H9 (cell line): ENCODE data around the gene MICAL2. TPM values are rescaled to one million over a fixed set of nuclear protein-coding genes. Genes with fewer than 3 reads are reported as not detected.

Source experiments
- DNase-seq: peaks from one replicate; pipeline ENCODE4 v3.0.0-alpha.2; 2017
- H2AFZ ChIP-seq: one replicate; pipeline ENCODE4 v1.6.1; 2013; ENCODE audit warnings: mild to moderate bottlenecking, low read length, control low read depth, moderate library complexity
- H2AK5ac ChIP-seq: 2 replicates; pipeline ENCODE4 v1.6.1; 2013; ENCODE audit warnings: low read length, control low read depth, mixed read lengths; ENCODE audit not compliant: insufficient read length
- H2BK120ac ChIP-seq: one replicate; pipeline ENCODE4 v1.6.1; 2013; ENCODE audit warnings: low read depth, mild to moderate bottlenecking, low read length, control low read depth, inconsistent platforms; ENCODE audit not compliant: poor library complexity, severe bottlenecking
- H2BK12ac ChIP-seq: 2 replicates; pipeline ENCODE4 v1.6.1; 2013; ENCODE audit warnings: low read length, control low read depth, mixed read lengths, low read depth; ENCODE audit not compliant: insufficient read length
- H2BK15ac ChIP-seq: 2 replicates; pipeline ENCODE4 v1.6.1; 2013; ENCODE audit warnings: low read depth, low read length, control low read depth
- H2BK20ac ChIP-seq: one replicate; pipeline ENCODE4 v1.6.1; 2013; ENCODE audit warnings: low read depth, mild to moderate bottlenecking, low read length, control low read depth, inconsistent platforms; ENCODE audit not compliant: poor library complexity, severe bottlenecking
- H2BK5ac ChIP-seq: 2 replicates; pipeline ENCODE4 v1.6.1; 2013; ENCODE audit warnings: low read length, control low read depth, mixed read lengths; ENCODE audit not compliant: insufficient read length
- H3K14ac ChIP-seq: 2 replicates; pipeline ENCODE4 v1.6.1; 2013; ENCODE audit warnings: low read length, control low read depth; ENCODE audit not compliant: insufficient read depth
- H3K18ac ChIP-seq: 2 replicates; pipeline ENCODE4 v1.6.1; 2013; ENCODE audit warnings: low read depth, mild to moderate bottlenecking, mixed read lengths, low read length, control low read depth; ENCODE audit not compliant: insufficient read length
- H3K23ac ChIP-seq: 2 replicates; pipeline ENCODE4 v1.6.1; 2013; ENCODE audit warnings: low read length, control low read depth, mixed read lengths, low read depth; ENCODE audit not compliant: insufficient read length
- H3K23me2 ChIP-seq: 2 replicates; pipeline ENCODE4 v1.6.1; 2013; ENCODE audit warnings: low read depth, mild to moderate bottlenecking, mixed read lengths, low read length, control low read depth; ENCODE audit not compliant: insufficient read length, poor library complexity, severe bottlenecking
- H3K27ac ChIP-seq: 2 replicates; pipeline ENCODE4 v1.5.1; 2013; ENCODE audit warnings: low read length, control low read depth, mixed read lengths, low read depth; ENCODE audit not compliant: insufficient read length
- H3K27me3 ChIP-seq: 2 replicates; pipeline ENCODE4 v1.6.1; 2013; ENCODE audit warnings: low read length, control low read depth, inconsistent platforms; ENCODE audit not compliant: insufficient read depth
- H3K4ac ChIP-seq: 2 replicates; pipeline ENCODE4 v1.6.1; 2013; ENCODE audit warnings: low read depth, mild to moderate bottlenecking, control low read depth, inconsistent platforms, low read length, moderate library complexity
- H3K4me1 ChIP-seq: 2 replicates; pipeline ENCODE4 v1.6.1; 2013; ENCODE audit warnings: low read length, control low read depth, inconsistent platforms; ENCODE audit not compliant: insufficient read depth
- H3K4me2 ChIP-seq: 2 replicates; pipeline ENCODE4 v1.6.1; 2013; ENCODE audit warnings: low read length, control low read depth, mixed read lengths; ENCODE audit not compliant: insufficient read length, insufficient read depth
- H3K56ac ChIP-seq: 2 replicates; pipeline ENCODE4 v1.6.1; 2013; ENCODE audit warnings: low read depth, mild to moderate bottlenecking, mixed read lengths, low read length, control low read depth; ENCODE audit not compliant: insufficient read length
- H3K79me1 ChIP-seq: 2 replicates; pipeline ENCODE4 v1.6.1; 2013; ENCODE audit warnings: low read depth, mild to moderate bottlenecking, moderate library complexity, low read length, control low read depth, inconsistent platforms; ENCODE audit not compliant: insufficient read depth, poor library complexity, severe bottlenecking
- H3K79me2 ChIP-seq: 2 replicates; pipeline ENCODE4 v1.6.1; 2013; ENCODE audit warnings: low read length, control low read depth, inconsistent platforms; ENCODE audit not compliant: insufficient read depth
- H3K9ac ChIP-seq: 2 replicates; pipeline ENCODE4 v1.6.1; 2013; ENCODE audit warnings: low read length, control low read depth, mixed read lengths; ENCODE audit not compliant: insufficient read length; ENCODE audit errors: extremely low read depth
- H3K9me3 ChIP-seq: one replicate; pipeline ENCODE4 v1.6.1; 2013; ENCODE audit warnings: low read depth, low read length, inconsistent platforms; ENCODE audit not compliant: control insufficient read depth
- H3T11ph ChIP-seq: one replicate; pipeline ENCODE4 v1.6.1; 2013; ENCODE audit warnings: mild to moderate bottlenecking, low read length, control low read depth, inconsistent platforms
- H4K20me1 ChIP-seq: one replicate; pipeline ENCODE4 v1.6.1; 2013; ENCODE audit not compliant: control insufficient read depth, insufficient read length, insufficient read depth
- H4K5ac ChIP-seq: 2 replicates; pipeline ENCODE4 v1.6.1; 2013; ENCODE audit warnings: low read depth, mild to moderate bottlenecking, mixed read lengths, low read length, control low read depth; ENCODE audit not compliant: insufficient read length
- H4K8ac ChIP-seq: replicated peaks from 2 replicates; pipeline ENCODE4 v1.6.1; 2013; ENCODE audit warnings: low read length, control low read depth, mixed read lengths, low read depth; ENCODE audit not compliant: insufficient read length
- H4K91ac ChIP-seq: 2 replicates; pipeline ENCODE4 v1.6.1; 2013; ENCODE audit warnings: low read depth, mild to moderate bottlenecking, moderate library complexity, mixed read lengths, low read length, control low read depth; ENCODE audit not compliant: insufficient read length
- H3K27ac Mint-ChIP-seq, 3 experiments: 2 replicates in 2 of 3; 3 replicates in 1 of 3; pipeline ENCODE4 v1.8.0; 2020 to 2021; ENCODE audit warnings: mixed read lengths in 3 of 3, mild to moderate bottlenecking in 1 of 3, moderate library complexity in 1 of 3
- H3K27me3 Mint-ChIP-seq: 2 replicates; pipeline ENCODE4 v1.8.0; 2021; ENCODE audit warnings: low read depth, mild to moderate bottlenecking, moderate library complexity, mixed read lengths
- H3K36me3 Mint-ChIP-seq, 3 experiments: 2 replicates in 2 of 3; 3 replicates in 1 of 3; pipeline ENCODE4 v1.8.0; 2020 to 2021; ENCODE audit warnings: low read depth in 3 of 3, mixed read lengths in 3 of 3; ENCODE audit not compliant: insufficient read depth in 1 of 3
- H3K4me1 Mint-ChIP-seq, 2 experiments: 2 replicates each; pipeline ENCODE4 v1.8.0; 2020; ENCODE audit warnings: mixed read lengths in 2 of 2
- H3K4me3 Mint-ChIP-seq, 2 experiments: 2 replicates in 1 of 2; 3 replicates in 1 of 2; pipeline ENCODE4 v1.8.0; 2020 to 2021; ENCODE audit warnings: mild to moderate bottlenecking in 2 of 2, mixed read lengths in 2 of 2, moderate library complexity in 1 of 2
- H3K9me3 Mint-ChIP-seq, 2 experiments: 2 replicates in 1 of 2; 3 replicates in 1 of 2; pipeline ENCODE4 v1.8.0; 2020; ENCODE audit warnings: mild to moderate bottlenecking in 2 of 2, mixed read lengths in 2 of 2, moderate library complexity in 1 of 2
- CTCF ChIP-seq: fragments of 200-600 bp; sonication (generic); conservative IDR thresholded peaks from 3 replicates; pipeline ENCODE4 v1.8.0; 2021; ENCODE audit warnings: antibody characterized with exemption, mild to moderate bottlenecking
- total RNA-seq: library from RNA; stranded (reverse); gene quantifications from 2 replicates; pipeline ENCODE4 v1.2.1, GENCODE V29; 2021

The MICAL2 gene
- total RNA-seq, 1 experiment from 2014 or later, result 4.7 TPM

GRCh38 chr11:12205330-12205729, 94.9 kb downstream of the MICAL2 start:
- H3K56ac ChIP-seq, result no peak overlapping the region
- H3K79me1 ChIP-seq, result no peaks in the 10 kb centered on the region
- no peak overlapping the region for H4K8ac ChIP-seq
- H4K5ac ChIP-seq, result no peak overlapping the region
- H3K9ac ChIP-seq, result no peak overlapping the region
- no peak overlapping the region for H2BK15ac ChIP-seq
- H3K36me3 Mint-ChIP-seq, result no peaks in the 10 kb centered on the region
- H3K9me3 Mint-ChIP-seq, result peaks cover 0 to 3% of the 10 kb centered on the region in 2 experiments; a peak in 1 of 5 replicates
- no peaks in the 10 kb centered on the region for H3K9me3 ChIP-seq
- H2BK5ac ChIP-seq, result no peak overlapping the region
- H2BK12ac ChIP-seq, result no peak overlapping the region
- no peak overlapping the region for H4K91ac ChIP-seq
- no peak overlapping the region for H3K14ac ChIP-seq
- H3K27me3 Mint-ChIP-seq, result 0 out of 2 replicates have a peak, but pooled peaks cover 2% of the 10 kb centered on the region
- no peak overlapping the region for H3K4ac ChIP-seq
- no peak overlapping the region for H3K4me2 ChIP-seq
- H2BK120ac ChIP-seq, result no peak overlapping the region
- no peak overlapping the region for H3K27ac Mint-ChIP-seq
- no peak overlapping the region for H3K23ac ChIP-seq
- no peaks in the 10 kb centered on the region for H3K4me1 Mint-ChIP-seq
- H2AFZ ChIP-seq, result no peak overlapping the region
- no peak for DNase-seq
- no peaks in the 10 kb centered on the region for H3K4me1 ChIP-seq
- no peaks in the 10 kb centered on the region for H3K23me2 ChIP-seq
- H2BK20ac ChIP-seq, result no peak overlapping the region
- TF ChIP-seq CTCF, result no peak
- no peak overlapping the region for H3T11ph ChIP-seq
- H2AK5ac ChIP-seq, result no peak overlapping the region
- H3K27ac ChIP-seq, result no peak overlapping the region
- no peak overlapping the region for H3K18ac ChIP-seq
- no peak overlapping the region for H3K4me3 Mint-ChIP-seq
- H3K79me2 ChIP-seq, result no peaks in the 10 kb centered on the region
- no peaks in the 10 kb centered on the region for H4K20me1 ChIP-seq
- no peaks in the 10 kb centered on the region for H3K27me3 ChIP-seq
